NCI-H82 (cell line): ENCODE data around the gene CACTIN.
"Not testable (repeated sequence)": the region's sequence is repeated elsewhere in the genome, so short reads cannot be mapped to it uniquely, and the experiment has no call there.

Source experiments
- DNase-seq: peaks from one replicate; lab custom pipeline; 2025; lab: John Stamatoyannopoulos, UW

The CACTIN gene

GRCh38 chr19:3586707-3587346 is 39.8 kb downstream of the CACTIN start:
- DNase-seq: no peak

GRCh38 chr19:3586127-3586626 is 40.4 kb downstream of the CACTIN start:
- peak; percentile 48 for DNase-seq

GRCh38 chr19:3585301-3586126 is 41.1 kb downstream of the CACTIN start, which contains the start of gene GIPC3:
TSS of gene GIPC3 (plus strand) at chr19:3585478. CDS start at chr19:3585598, 120 bp downstream.
- DNase-seq: no peak

GRCh38 chr19:3584036-3584802 is 42.4 kb downstream of the CACTIN start:
- DNase-seq: not testable (repeated sequence)

- DNase-seq: not testable (repeated sequence)
Observed at GRCh38 chr19:3581792-3582191, 44.8 kb downstream of the CACTIN start.

- no peak for DNase-seq
Observed at GRCh38 chr19:3580156-3580934, 46.2 kb downstream of the CACTIN start.

- no peak for DNase-seq
Observed at GRCh38 chr19:3578390-3578789, 48.2 kb downstream of the CACTIN start.

- no peak for DNase-seq
Observed at GRCh38 chr19:3577723-3578344, 48.8 kb downstream of the CACTIN start.

GRCh38 chr19:3576696-3577443 is 49.7 kb downstream of the CACTIN start:
- no peak for DNase-seq

GRCh38 chr19:3575949-3576673 is 50.5 kb downstream of the CACTIN start:
- no peak for DNase-seq

GRCh38 chr19:3575260-3575741 is 51.3 kb downstream of the CACTIN start:
- DNase-seq: peak; percentile 40

- peak; percentile 95 for DNase-seq
Observed at GRCh38 chr19:3573858-3574637, 52.5 kb downstream of the CACTIN start.

- DNase-seq: peak; percentile 39
Observed at GRCh38 chr19:3573162-3573857, 53.3 kb downstream of the CACTIN start.

GRCh38 chr19:3572855-3573161 is 53.8 kb downstream of the CACTIN start, which contains the start of gene HMG20B:
TSS of gene HMG20B (plus strand) at chr19:3572944. CDS start at chr19:3573310, 366 bp downstream.
- DNase-seq: no peak

GRCh38 chr19:3572132-3572854 is 54.3 kb downstream of the CACTIN start:
- DNase-seq: peak; percentile 99

- DNase-seq: no peak
Observed at GRCh38 chr19:3570606-3571011, 56.0 kb downstream of the CACTIN start.

- DNase-seq: not testable (repeated sequence)
Observed at GRCh38 chr19:3570042-3570441, 56.5 kb downstream of the CACTIN start.
